Hematopoietic multipotent progenitor cell (in vitro differentiated cells): ENCODE data around the gene PRR33. TPM values are rescaled to one million over a fixed set of nuclear protein-coding genes. Genes with fewer than 3 reads are reported as not detected.

Experiments used
- DNase-seq, 3 donors: peaks; one replicate each; pipeline ENCODE4 v3.0.0-alpha.2; 2011 to 2015; ENCODE audit warnings: low read depth in 2 of 3, low spot score in 2 of 3
- total RNA-seq: library from RNA; depleted of rRNA; stranded (reverse); fragments of >200 nt; gene quantifications from one replicate; pipeline ENCODE4 v1.2.3, GENCODE V29; 2012

The PRR33 gene
- total RNA-seq, 1 donor = 0.54 TPM

DNA sequence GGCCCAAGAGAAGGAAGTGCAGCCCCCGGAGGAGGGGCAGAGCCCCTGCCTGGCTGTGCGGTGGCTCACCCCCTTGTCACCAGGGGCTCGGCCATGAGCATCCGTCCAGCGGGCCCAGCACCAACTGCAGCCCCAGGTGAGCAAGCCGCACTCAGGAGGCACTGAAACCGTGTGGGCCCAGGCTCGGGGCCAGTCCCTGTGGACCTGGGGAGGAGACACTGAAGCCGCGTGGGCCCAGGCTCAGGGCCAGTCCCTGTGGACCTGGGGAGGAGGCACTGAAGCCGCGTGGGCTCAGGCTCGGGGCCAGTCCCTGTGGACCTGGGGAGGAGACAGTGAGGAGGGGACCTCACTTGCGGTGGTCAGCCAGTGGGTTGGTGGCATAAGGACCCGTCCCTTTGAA is 24.9 kb downstream of the PRR33 start:
- no peak for DNase-seq

DNA sequence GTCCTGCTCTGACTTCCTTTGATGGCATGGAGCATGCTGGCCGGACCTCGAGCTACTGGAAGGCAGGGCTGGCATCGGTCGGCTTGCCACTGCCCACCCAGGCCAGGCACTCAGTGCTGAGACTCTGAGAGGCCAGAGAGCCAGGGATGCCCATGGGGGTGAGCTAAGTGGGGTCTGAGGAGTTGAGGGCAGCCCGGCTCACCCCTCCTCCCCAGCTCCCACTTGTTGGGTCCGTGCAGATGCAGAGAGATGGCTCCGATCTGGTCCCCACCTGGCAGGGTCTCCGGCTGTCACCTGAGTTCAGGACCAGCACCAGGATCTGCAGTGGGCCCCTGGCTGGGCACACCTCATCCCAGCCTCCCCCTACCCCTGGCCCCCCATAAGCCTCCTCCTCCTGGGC is 25.5 kb downstream of the PRR33 start:
- no peak for DNase-seq

DNA sequence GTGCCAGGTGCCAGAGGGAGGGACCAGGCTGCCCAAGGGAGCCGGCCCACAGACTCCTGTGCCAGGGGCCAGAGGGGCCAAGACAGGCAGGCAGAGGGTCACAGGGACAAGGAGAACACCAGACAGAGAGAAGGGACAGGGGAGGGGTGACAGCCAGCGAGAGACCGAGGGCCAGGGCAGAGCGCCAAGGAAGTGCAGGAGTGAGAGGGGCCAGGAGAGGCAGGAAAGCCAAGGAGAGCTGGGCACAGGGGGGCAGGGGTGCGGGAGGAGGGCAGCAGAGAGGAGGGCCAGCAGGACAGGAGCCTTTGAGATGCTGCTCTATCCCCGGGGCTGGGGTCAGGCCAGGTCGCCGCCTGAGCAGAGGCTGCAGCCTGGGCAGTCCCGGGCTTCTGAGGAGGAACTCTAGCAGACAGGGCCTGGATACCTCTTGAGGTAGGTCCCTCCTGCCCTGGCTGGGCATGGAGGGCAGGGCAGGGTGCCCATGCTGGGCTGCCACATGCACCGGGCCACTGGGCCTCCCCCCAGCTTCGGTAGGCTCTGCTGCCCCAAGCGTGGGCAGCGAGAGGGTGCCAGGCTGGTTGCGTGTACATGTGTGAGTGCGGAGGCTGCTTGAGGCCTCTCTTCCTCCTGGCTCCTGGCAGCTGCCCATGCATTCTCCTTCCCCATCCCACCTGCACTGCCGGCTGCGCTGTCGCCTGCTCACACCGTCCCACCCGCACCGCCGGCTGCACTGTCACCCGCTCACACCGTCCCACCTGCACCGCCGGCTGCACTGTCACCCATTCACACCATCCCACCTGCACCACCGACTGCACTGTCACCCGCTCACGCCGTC is 26.6 kb downstream of the PRR33 start:
- no peak for DNase-seq

DNA sequence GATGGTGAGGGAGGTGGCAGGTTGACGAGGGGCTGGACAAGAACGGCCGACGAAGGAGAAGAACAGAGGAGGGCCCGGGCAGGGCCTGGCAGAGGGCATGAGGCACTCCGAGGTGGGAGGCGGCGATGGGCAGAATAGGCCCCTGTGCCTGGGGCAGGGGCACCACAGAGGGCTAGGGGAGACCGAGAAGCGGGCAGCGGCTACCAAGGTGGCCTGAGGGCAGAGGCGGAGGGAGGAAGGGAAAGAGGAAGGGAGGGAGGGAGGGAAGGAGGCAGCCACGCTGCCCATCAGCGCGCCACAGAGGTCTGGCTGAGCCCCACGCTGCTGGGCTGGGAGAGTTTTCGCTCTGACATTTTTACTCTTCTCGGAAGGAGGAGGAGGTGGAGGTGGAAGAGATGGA is 27.5 kb downstream of the PRR33 start:
- no peak for DNase-seq

DNA sequence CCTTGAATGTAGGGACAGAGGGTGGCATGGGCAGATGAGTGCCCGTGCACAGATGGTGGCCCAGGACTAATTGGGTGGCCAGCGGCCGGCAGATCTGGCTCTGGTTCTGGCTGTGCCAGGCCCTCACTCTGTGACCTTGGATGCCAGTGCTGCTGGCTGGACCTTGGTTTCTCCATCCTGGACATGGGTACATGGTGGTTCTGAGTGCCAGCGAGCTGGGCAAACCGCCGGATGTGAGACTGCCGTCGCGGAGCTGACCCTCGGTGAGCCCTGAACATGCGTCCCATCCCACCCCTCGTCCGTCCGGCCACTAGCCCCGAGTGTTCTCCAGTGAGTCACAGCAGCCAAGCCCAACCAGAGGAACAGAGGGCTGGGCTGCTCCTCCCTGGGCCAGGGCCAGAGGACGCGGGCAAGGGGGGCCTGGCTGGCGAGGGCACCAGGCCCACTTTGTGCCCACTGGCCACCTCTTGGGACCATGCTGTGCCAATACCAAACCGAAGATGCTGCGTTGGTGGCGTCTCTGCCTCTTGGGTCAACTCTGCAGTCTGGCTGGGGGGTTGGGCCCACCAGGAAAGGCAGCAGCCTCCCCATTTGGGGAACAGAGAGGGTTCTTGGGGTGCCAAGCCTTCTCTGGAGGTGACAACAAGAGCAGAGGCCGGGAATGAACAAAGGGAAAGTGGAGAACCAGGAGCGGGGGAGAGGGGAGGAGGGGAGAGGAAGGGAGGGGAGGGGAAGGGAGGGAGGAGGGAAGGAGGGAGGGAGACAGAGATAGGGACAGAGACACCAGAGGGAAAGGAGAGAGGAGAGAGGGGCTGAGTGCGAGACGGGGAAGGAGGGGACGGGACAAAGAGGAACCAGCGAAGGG is 28.1 kb downstream of the PRR33 start:
- peak in 1 of 3 donors; percentile 63 for DNase-seq

DNA sequence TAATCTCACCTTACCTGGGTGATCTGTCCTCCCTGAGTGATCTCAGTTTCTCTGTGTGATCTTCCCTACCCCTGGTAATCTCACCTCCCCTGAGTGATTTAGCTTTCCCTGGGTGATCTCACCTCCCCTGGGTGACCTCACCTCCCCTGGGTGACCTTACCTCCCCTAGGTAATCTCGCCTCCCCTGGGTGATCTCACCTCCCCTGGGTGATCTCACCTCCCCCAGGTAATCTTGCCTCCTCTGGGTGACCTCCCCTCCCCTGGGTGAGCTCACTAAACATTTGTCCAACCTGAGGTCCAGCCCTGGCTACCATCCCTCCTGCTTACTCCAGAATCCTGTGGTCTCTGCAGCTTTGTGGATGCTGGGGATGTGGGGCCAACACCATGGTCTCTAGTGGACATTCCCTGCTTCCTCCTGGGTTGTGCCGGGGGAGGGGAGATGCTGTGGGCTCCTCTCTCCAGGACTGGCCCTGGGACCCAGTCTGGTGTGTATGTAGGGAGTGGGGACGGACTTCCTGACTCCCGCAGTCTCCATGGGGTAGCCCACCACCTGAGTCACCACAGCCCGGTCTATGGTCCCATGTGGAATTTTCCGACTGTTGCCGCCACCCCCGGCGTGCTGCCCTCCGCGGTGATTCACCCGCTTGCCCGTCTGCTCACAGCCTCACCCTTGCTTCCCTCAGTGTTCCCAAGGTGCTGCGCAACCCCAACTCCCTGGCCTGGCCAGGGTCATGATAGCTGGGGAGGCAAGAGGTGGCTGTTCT is 28.9 kb downstream of the PRR33 start:
- no peak for DNase-seq

DNA sequence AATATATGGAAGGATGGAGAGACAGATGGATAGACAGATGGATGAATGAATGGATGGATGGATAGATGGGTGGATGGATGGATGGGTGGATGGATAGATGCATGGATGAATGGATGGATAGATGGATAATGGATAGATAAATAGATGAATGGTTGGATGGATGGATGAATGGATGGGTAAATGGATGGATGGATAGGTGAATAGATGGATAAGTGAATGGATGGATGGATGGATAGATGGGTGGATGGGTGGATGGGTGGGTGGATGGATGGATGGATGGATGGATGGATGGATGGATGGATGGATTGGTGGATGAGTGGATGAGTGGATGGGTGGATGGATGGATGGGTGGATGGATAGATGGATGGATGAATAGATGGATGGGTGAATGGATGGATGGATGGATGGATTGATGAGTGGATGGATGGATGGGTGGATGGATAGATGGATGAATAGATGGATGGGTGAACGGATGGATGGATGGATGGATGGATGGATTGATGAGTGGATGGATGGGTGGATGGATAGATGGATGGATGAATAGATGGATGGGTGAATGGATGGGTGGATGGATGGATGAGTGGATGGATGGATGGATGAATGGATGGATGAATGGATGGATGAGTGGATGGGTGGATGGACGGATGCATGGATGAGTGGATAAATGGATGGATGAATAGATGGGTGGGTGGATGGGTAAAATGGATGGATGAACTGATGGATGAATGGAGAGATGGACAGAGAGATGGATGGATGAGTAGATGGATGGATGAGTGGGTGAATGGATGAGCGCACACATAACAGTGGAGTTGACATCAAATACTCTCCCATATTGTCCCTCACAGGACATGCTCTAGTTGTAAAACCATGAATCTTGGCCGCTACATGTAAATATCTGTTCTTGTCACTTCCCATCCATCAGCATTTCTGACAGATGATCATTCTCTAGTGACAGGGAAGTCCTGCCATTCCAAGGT is 30.0 kb downstream of the PRR33 start:
- no peak for DNase-seq

DNA sequence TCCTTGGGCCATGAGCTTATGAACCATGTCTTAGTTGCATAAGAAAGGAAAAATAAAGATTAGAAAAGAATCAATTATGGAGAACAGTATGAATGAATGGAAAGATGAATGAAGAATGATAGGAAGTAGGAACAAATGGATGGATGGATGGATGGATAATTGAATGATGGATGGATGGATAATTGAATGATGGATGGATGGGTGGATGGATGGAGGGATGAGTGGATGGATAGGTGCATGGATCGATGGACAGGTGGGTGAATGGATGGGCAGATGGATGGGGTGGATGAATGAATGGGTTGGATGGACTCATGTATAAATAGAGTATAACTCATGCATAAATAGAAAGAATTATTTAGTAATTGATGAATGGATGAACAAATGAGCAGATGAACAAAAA is 31.6 kb downstream of the PRR33 start:
- no peak for DNase-seq

DNA sequence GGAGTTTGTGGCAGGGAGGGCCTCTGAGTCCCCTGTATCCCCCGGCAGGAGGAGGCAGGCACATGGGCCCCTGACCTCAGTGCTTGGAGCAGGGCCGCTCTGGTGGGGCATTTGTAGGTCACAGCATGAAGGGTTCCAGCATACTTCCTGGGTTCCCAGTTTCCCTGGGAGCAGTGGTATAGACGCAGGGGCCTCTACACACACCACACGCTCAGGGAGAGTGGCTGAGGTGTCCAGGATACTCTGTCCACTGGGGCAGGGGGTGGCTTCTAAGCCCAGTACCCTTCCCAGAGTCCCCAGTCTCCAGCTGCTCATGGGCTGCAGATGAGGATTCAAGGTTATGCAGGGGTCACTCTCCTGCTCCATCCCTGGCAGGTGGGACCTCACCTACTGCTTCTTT is 32.7 kb downstream of the PRR33 start:
- DNase-seq = no peak

DNA sequence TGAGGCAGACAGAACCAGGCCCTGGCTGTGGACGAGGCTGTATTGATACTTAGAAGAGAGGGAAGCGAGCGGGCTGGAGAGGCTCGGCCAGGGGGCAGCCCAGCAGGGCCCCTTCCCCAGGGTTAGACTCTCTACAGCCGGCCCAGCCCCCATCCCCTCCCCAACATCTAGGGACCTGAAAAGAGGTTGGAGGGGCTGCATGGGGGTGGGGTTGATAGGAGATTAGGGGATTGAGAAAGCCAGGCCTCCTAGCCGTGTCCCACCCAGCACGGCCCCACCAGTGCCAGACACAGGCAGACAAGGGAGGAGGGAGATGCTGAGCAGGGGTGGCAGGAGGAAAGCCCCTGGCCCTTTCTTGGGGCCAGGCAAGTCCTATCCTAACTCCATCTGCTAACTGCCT is 33.1 kb downstream of the PRR33 start:
- DNase-seq = no peak

DNA sequence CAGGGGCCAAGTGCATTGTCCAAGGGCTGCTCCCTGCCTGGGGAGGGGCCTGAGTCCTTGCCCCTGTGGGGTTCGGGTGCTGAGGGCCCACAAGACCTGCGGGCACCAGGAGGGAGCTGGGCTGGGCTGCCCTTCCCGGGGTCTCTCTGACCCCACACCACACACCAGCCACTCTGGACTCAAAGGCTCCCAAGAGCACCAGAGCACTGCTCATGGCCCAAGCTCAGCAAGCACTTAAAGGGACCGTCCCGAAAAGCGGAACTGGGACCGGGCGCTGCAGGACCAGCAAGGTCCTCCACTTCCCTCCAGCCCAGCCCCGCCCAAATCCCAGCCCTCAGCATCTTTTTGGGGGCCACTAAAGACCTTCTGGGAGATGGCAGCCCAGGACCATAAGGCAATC is 33.5 kb downstream of the PRR33 start:
- no peak for DNase-seq

DNA sequence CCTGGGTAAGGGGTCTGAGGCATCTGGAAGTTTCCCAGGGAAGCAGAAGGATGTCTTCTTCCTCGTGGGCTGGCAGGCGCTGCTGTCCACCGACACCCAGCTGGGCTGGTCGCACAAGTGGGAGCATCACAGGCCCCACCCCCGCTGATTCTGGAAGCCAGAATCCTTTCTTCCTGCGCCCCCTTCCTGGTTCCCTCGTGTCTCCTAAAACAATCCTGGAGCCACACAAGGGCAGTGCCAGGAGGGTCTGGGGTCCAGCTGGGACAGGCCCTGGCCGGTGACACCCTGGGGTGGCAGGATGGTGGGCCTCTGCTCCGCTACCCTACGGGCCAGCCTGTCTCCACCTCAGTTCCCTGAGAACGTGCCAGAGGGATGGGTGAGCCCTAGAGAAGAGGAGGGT is 34.6 kb downstream of the PRR33 start:
- no peak for DNase-seq

DNA sequence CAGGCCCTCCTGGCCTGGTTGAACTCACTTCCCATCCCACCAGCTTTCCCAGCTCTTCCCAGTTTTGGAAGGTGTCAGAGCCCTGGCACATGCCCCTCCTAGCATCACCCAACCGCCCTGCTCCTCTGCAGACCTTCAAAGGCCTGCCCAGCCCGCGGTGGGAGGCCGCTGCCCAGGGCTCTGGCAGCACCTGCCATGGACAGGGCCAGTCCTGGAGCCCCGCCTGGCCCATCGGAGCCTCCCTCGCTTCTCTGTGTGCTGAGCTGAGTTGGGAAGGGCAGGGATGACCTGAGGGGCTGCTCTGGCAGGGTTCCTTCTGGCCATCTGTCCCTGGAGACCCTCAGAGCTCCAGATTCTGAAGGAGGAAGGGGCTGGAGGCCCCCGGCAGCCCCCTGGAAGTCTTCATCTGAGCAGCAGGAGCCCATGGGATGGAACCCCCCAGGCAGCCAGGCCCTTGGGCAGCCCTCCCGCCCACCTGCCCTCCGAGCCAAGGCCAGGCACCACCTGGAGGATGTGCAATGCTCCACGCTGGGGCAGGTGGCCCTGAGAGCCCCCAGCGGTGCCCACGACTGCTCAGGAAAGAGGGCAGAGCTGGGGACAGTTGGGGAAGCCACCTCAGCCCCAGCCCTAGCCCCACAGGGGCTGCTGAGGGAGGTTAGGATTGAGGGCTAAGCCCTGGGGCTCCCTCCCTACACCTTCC is 35.2 kb downstream of the PRR33 start:
- no peak for DNase-seq

DNA sequence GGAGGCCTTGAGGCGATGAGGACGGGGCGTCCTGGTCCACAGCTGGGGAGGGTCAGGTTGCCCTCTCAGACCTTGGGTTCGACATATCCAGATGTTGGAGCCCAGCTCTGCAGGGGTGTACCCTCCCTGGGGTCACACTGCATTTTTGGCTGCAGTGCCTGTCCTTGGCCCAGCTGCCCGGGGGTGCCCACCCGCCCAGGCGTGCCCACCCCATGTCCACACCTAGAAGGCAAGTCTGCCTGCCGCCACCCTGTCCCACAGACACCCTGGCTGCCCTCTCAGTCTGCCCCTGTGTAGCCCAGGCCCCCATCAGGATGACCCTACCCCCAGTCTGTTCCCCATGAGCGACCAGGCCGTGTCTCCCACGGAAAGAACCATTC is 35.8 kb downstream of the PRR33 start:
- DNase-seq = no peak

DNA sequence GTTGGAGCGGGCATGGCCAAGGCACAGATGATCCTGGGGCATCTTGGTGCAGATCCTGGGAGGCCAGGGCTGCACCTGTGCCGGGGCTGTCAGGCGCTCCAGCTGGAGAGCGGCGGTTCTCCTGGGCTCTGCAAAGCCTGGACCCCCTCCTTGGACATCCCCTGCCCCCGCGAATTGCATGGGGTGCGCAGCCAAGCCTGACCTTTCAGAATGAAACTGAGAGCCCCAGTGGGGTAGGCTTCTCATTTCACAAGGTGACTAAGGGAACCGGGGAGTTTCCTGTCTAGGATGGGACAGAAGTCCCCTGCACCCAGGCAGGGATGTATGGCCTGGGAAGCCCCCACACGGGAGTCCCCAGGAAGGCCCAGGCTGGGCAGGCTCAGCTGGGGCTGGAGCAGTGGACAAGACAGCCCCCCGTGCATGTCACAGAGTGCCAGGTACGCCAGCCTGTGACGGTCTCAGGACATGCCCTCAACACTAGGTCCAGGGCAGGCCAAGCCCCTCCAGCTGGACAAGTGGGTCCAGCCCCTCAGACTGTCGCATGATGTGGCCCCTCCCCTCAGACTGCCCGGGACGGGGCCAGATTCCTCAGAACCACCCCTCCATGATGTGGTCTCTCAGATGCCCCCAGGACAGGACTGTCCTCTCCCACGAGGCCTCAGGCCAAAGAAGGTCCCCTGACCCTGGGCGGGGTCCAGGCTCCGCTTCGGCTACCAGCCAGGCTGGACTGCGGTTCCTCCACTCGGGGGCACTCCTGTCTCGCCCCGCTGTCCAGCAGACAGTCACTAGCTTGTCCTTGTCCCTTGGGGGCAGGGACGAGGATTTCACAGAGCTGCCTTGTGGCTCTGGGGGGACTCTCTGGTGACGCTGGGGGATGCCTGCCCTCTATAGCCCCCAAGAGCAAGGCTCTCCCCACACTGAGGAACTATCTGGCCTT is 36.5 kb downstream of the PRR33 start:
- DNase-seq = no peak

DNA sequence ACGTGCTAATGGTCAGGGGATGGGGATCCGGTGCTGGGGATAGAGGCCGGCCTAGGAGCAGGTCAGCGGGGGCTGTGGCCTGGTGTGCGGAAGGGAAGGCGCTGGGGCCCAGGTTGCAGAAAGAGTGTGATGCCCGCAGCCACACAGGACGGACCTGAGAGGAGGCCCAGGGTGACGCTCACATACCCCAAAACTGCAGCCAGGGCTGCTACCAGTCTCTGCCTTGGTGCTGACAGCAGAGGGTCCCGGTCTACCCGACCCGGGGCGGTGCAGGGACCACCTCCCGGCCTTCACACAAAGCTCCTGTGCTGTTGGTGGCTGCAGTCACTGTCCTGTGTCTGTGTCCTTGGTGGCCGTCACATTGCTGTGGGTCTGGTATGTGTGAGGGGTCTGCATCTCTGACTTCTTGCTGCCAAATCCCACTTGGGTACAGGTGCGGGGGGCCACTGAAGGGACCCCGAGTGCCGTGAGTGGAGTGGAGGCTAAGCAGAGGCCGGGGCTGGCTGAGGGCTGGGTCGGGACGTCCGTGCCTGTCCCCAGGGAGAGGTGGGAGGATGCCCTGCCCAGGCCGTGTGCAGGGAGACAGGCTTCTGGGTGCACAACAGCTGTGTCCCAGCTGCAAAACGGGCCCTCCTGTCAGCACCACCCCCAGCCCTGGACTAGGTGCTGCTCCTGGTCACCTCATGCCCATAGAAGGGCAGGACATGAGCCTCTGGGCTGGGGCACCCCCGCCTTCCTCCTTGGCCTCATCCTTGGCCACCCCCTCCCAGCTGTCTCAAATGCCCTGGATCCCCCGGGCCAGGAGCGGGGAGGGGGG is 37.4 kb downstream of the PRR33 start:
- DNase-seq = no peak

DNA sequence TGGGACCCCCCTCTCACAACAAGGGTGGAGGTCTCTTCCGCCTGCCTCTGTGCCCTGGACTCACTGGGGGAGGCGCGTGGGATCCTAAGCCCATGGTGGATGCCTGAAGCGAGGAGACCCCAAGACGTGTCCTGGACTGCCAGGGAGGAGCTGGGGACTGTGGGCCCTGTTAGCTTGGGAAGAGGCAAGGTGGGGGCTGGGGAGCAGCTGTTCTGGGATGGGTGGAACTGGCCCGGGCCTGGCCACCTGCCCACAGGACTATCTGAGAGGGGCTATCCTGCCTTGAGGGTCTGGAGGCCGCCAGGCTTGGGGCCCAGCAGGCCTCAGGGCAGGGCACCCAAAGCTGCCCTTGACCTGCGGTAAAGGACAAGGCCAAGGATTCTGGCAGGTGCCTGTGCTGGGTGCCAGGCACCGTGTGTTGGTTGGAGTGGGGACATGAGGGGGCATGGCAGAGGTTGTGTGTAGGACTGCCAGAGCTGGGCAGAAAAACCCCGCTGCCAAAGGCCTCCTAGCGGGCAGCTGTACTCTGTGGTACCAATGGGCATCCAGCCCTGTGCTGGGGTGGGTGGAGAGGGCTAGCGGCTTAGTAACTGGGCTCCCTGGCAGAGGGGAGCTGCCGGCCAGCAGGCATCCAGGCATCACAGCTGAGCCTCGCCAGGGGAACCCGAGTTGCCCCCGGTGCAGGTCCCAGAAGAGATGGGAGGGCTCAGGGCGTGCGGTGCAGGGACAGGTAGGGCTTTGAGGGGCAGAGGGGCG is 38.1 kb downstream of the PRR33 start:
- DNase-seq = no peak
